HepG2 (cell line): ENCODE results near the gene SNX7. TPM values are rescaled to one million over a fixed set of nuclear protein-coding genes. Genes with fewer than 3 reads are reported as not detected.

Experiments used
- ARID5B ChIP-seq: IDR thresholded peaks from 2 replicates; pipeline ENCODE4 v1.4.0; 2020; ENCODE audit warnings: mild to moderate bottlenecking, missing genetic modification reagents
- E2F2 ChIP-seq: sonication (generic); formaldehyde crosslinking; IDR thresholded peaks from 2 replicates; pipeline ENCODE4 v1.4.0; 2020; ENCODE audit warnings: missing genetic modification reagents, borderline replicate concordance
- KIAA2018 ChIP-seq: sonication (generic); formaldehyde crosslinking; IDR thresholded peaks from 2 replicates; pipeline ENCODE4 v1.5.0; 2020; ENCODE audit warnings: mild to moderate bottlenecking, missing genetic modification reagents, borderline replicate concordance
- MAFK ChIP-seq, 2 experiments: IDR thresholded peaks in 1 of 2; conservative IDR thresholded peaks in 1 of 2; 2 replicates each; pipeline ENCODE4 v1.6.1; 2011; ENCODE audit warnings: improper control_type of control experiment in 2 of 2, low read length in 2 of 2
- NFATC3 ChIP-seq: sonication (generic); formaldehyde crosslinking; IDR thresholded peaks from 2 replicates; pipeline ENCODE4 v1.5.1; 2020; ENCODE audit warnings: mild to moderate bottlenecking, missing genetic modification reagents
- POLR2AphosphoS5 ChIP-seq: IDR thresholded peaks from 2 replicates; pipeline ENCODE4 v1.6.1; 2012; ENCODE audit warnings: low read depth, low read length
- ZBTB49 ChIP-seq: sonication (generic); formaldehyde crosslinking; IDR thresholded peaks from 2 replicates; pipeline ENCODE4 v1.4.0; 2020; ENCODE audit warnings: missing genetic modification reagents, borderline replicate concordance
- ZMYM3 ChIP-seq: sonication (generic); formaldehyde crosslinking; IDR thresholded peaks from 2 replicates; pipeline ENCODE4 v1.5.1; 2020; ENCODE audit warnings: mild to moderate bottlenecking, missing genetic modification reagents
- polyA plus RNA-seq, 8 experiments: library from polyadenylated mRNA; depleted of rRNA in 3 of 8; stranded (reverse) in 7 of 8; unstranded in 1 of 8; fragments of >200 nt; fragmentation: Illumina TruSeq in 4 of 8; extraction: Trizol in 4 of 8; gene quantifications; 2 replicates each; pipeline versions ENCODE4 v1.2.1 to v1.2.3, GENCODE V29; 2011 to 2016; ENCODE audit warnings: low read depth in 4 of 8, missing spikeins in 1 of 8, mixed read lengths in 1 of 8; ENCODE audit not compliant: insufficient read depth in 1 of 8
- total RNA-seq, 5 experiments: library from RNA; depleted of rRNA; stranded (reverse); fragments of >200 nt; fragmentation: Illumina TruSeq; extraction: Trizol; gene quantifications; 2 replicates each; pipeline ENCODE4 v1.2.3, GENCODE V29; 2016; ENCODE audit warnings: low read depth in 1 of 5

The SNX7 gene
- total and polyA plus RNA-seq, 2 of the 13 experiments (the other 11 are each of a cell fraction or from before 2014, with no cell fraction given), result 14.3 to 33.5 TPM

- TF ChIP-seq KIAA2018, result no peak
- TF ChIP-seq ARID5B (CRISPR knock-in tag), result no peak
- TF ChIP-seq E2F2 (CRISPR knock-in tag), result no peak
- TF ChIP-seq POLR2AphosphoS5, result no peak
- no peak for TF ChIP-seq NFATC3 (CRISPR knock-in tag)
- TF ChIP-seq MAFK (conservative IDR thresholded peaks at IDR 0.05 in 1 of 2, IDR thresholded peaks at IDR 0.05 in 1 of 2; ENCODE audit: low read length in 2 of 2), result no peak
- TF ChIP-seq ZMYM3, result no peak
- TF ChIP-seq ZBTB49 (CRISPR knock-in tag), result no peak
Observed at GRCh38 chr1:98749152-98749756, 87.7 kb downstream of the SNX7 start (continued).
